Spleen (tissue), 11 donors: ENCODE data around the gene TSPAN10. TPM values are rescaled to one million over a fixed set of nuclear protein-coding genes. Genes with fewer than 3 reads are reported as not detected.
"Not testable (repeated sequence)": the region's sequence is repeated elsewhere in the genome, so short reads cannot be mapped to it uniquely, and the experiment has no call there.

Source experiments
- DNase-seq: peaks from one replicate; pipeline ENCODE4 v3.0.0-alpha.2; 2020
- H3K27ac ChIP-seq, 8 donors: fragments of 200-600 bp; sonication (generic) in 7 of 8; 1 replicate in 4 of 8; 2 replicates in 4 of 8; pipeline versions ENCODE4 v1.5.0 to v1.8.0; 2016 to 2021; ENCODE audit warnings: inconsistent platforms in 4 of 8, mild to moderate bottlenecking in 4 of 8, moderate library complexity in 1 of 8
- H3K27me3 ChIP-seq, 7 donors: fragments of 200-600 bp; sonication (generic) in 6 of 7; replicated peaks in 1 of 7; 1 replicate in 4 of 7; 2 replicates in 3 of 7; pipeline versions ENCODE4 v1.5.0 to v1.8.0; 2016 to 2021; ENCODE audit warnings: inconsistent platforms in 3 of 7, mild to moderate bottlenecking in 1 of 7
- H3K36me3 ChIP-seq, 6 donors: fragments of 200-600 bp; sonication (generic) in 5 of 6; 1 replicate in 4 of 6; 2 replicates in 2 of 6; pipeline versions ENCODE4 v1.5.0 to v1.8.0; 2016 to 2021; ENCODE audit warnings: inconsistent platforms in 2 of 6
- H3K4me1 ChIP-seq, 6 donors: fragments of 200-600 bp; sonication (generic) in 5 of 6; 1 replicate in 3 of 6; 2 replicates in 3 of 6; pipeline versions ENCODE4 v1.5.0 to v1.8.0; 2016 to 2021; ENCODE audit warnings: inconsistent platforms in 3 of 6
- H3K4me3 ChIP-seq, 8 donors: fragments of 200-600 bp; sonication (generic) in 7 of 8; 1 replicate in 4 of 8; 2 replicates in 4 of 8; pipeline versions ENCODE4 v1.5.0 to v1.8.0; 2016 to 2021; ENCODE audit warnings: inconsistent platforms in 4 of 8, mild to moderate bottlenecking in 4 of 8, moderate library complexity in 2 of 8
- H3K9me3 ChIP-seq, 8 donors: fragments of 200-600 bp; sonication (generic) in 7 of 8; 1 replicate in 4 of 8; 2 replicates in 4 of 8; pipeline versions ENCODE4 v1.5.0 to v1.8.0; 2016 to 2021; ENCODE audit warnings: inconsistent platforms in 4 of 8
- CTCF ChIP-seq, 11 experiments: fragments of 200-600 bp in 7 of 11; fragments of 450-650 bp in 4 of 11; sonication (generic) in 4 of 11; IDR thresholded peaks in 8 of 11; conservative IDR thresholded peaks in 3 of 11; 1 replicate in 7 of 11; 2 replicates in 4 of 11; pipeline versions ENCODE4 v1.4.0 to v1.8.0; 2016 to 2021; ENCODE audit warnings: antibody characterized with exemption in 11 of 11, inconsistent platforms in 4 of 11, mild to moderate bottlenecking in 1 of 11
- POLR2A ChIP-seq, 3 donors: fragments of 450-650 bp; IDR thresholded peaks; one replicate each; pipeline ENCODE4 v1.5.1; 2017; ENCODE audit warnings: antibody characterized with exemption in 3 of 3, mild to moderate bottlenecking in 1 of 3
- POLR2AphosphoS5 ChIP-seq, 3 donors: sonication (generic); formaldehyde crosslinking; IDR thresholded peaks; one replicate each; pipeline ENCODE4 v1.5.1; 2017; ENCODE audit warnings: antibody characterized with exemption in 3 of 3
- WGBS, 5 donors: extraction: QIAGEN DNeasy Blood & Tissue Kit in 3 of 5; methylation state at CpG; one replicate each; pipeline versions ENCODE4 v1.1.5 to v1.1.7; 2013 to 2018; 5-methylcytosine and 5-hydroxymethylcytosine counted together
- intact Hi-C: fragments of 100-400 bp; cut with DNase I; formaldehyde crosslinking; loops from one replicate; pipeline ENCODE4 v1.15.0; 2023; ENCODE audit warnings: low total_unique reads
- polyA plus RNA-seq, 3 donors: library from polyadenylated mRNA; stranded (reverse); fragments of 200-250 nt; gene quantifications; one replicate each; pipeline ENCODE4 v1.2.1, GENCODE V29; 2013
- total RNA-seq, 7 donors: library from RNA; depleted of rRNA in 3 of 7; stranded (reverse); fragments of >200 nt in 3 of 7; fragmentation: NEBNext Ultra II Directional in 4 of 7; extraction: Animal tissue kit (Norgen Biotek cat#: 25700) in 4 of 7; gene quantifications; one replicate each; pipeline versions ENCODE4 v1.1.0 to v1.2.1, GENCODE V29; 2016 to 2021
- donor health status: healthy with polysubstance abuse.
- donor health status: DM: no; HTN: no; CAD: no; lungs with moderate emphysema.
- donor health status: DM: no; HTN: no; CAD: no.
- donor health status: Bipolar disorder and iron deficiency.
- donor health status: healthy.
- donor health status: DM: no; HTN: no; CAD: no.
- donor health status: DM: yes; HTN: yes; CAD: no.

TSPAN10 gene
- total and polyA plus RNA-seq, 10 donors = 0.37 to 3.0 (median 1.1) TPM; not detected in 2

GRCh38 chr17:81673561-81674258 lies 36.7 kb downstream of the TSPAN10 start:
- 85 to 93% (median 89%) methylated on average over 17 to 18 of the region's 18 CpGs for WGBS, 5 donors

GRCh38 chr17:81675515-81676221 lies 38.7 kb downstream of the TSPAN10 start:
- DNase-seq, H3K27me3 ChIP-seq, intact Hi-C loops, H3K9me3 ChIP-seq, H3K4me3 ChIP-seq, H3K27ac ChIP-seq: not testable (repeated sequence)
- Histone ChIP-seq H3K4me1 (peaks cover 0 to 18% (median 5%) of the 10 kb centered on the region in 6 donors), H3K36me3 (peaks cover 0 to 67% (median 44%) of the 10 kb centered on the region in 6 donors)
- WGBS, 5 donors = 38 to 49% (median 45%) methylated on average over 18 of the region's 18 CpGs
- TF ChIP-seq CTCF (IDR thresholded peaks at IDR 0.05 in 8 of 11, conservative IDR thresholded peaks at IDR 0.05 in 3 of 11) (peak; percentile 44 to 79 (median 67)), POLR2AphosphoS5 (IDR thresholded peaks at IDR 0.05) (peak; percentile 11 to 35 (median 34))

More at GRCh38 chr17:81673561-81674258, 36.7 kb downstream of the TSPAN10 start:
- H3K27me3 ChIP-seq = no peaks in the 10 kb centered on the region
- DNase-seq = no peak
- intact Hi-C loops = no loop called here
- H3K4me3 ChIP-seq = no peak overlapping the region
- H3K27ac ChIP-seq = no peak overlapping the region
- H3K4me1 ChIP-seq = peaks cover 0 to 35% (median 9%) of the 10 kb centered on the region in 6 donors
- peaks cover 0 to 69% (median 55%) of the 10 kb centered on the region in 6 donors for H3K36me3 ChIP-seq
- no peak for TF ChIP-seq POLR2A (IDR thresholded peaks at IDR 0.05)
- TF ChIP-seq POLR2AphosphoS5 (IDR thresholded peaks at IDR 0.05) = peak in 1 of 3 donors; percentile 41
- H3K9me3 ChIP-seq = no peaks in the 10 kb centered on the region

- intact Hi-C loops = no loop called here
- WGBS, 5 donors = 88 to 97% (median 93%) methylated on average over 12 to 17 of the region's 17 CpGs
- H3K9me3 ChIP-seq = no peaks in the 10 kb centered on the region
- DNase-seq = no peak
- H3K27ac ChIP-seq = no peak overlapping the region
- no peak for TF ChIP-seq CTCF (IDR thresholded peaks at IDR 0.05 in 8 of 11, conservative IDR thresholded peaks at IDR 0.05 in 3 of 11)
- TF ChIP-seq POLR2A (IDR thresholded peaks at IDR 0.05) = no peak
- peak in 1 of 3 donors; percentile 52 for TF ChIP-seq POLR2AphosphoS5 (IDR thresholded peaks at IDR 0.05)
- H3K27me3 ChIP-seq = no peaks in the 10 kb centered on the region
- peaks cover 0 to 67% (median 41%) of the 10 kb centered on the region in 6 donors for H3K36me3 ChIP-seq
- no peak overlapping the region for H3K4me3 ChIP-seq
- peaks cover 0 to 25% (median 8%) of the 10 kb centered on the region in 6 donors for H3K4me1 ChIP-seq
Observed at GRCh38 chr17:81676906-81677305, 39.9 kb downstream of the TSPAN10 start.

GRCh38 chr17:81680150-81680549 lies 43.2 kb downstream of the TSPAN10 start:
- Histone ChIP-seq H3K4me1 (peaks cover 14 to 50% (median 29%) of the 10 kb centered on the region in 6 donors), H3K4me3 (no peak overlapping the region), H3K9me3 (no peaks in the 10 kb centered on the region), H3K36me3 (peaks cover 0 to 39% (median 13%) of the 10 kb centered on the region in 6 donors), H3K27ac (no peak overlapping the region), H3K27me3 (no peaks in the 10 kb centered on the region)
- intact Hi-C loops = no loop called here
- 87 to 96% (median 91%) methylated on average over 11 of the region's 11 CpGs for WGBS, 5 donors
- no peak for DNase-seq
- TF ChIP-seq POLR2AphosphoS5 (IDR thresholded peaks at IDR 0.05) = no peak

- H3K4me1 ChIP-seq = peaks cover 19 to 50% (median 36%) of the 10 kb centered on the region in 6 donors
- no peak overlapping the region for H3K4me3 ChIP-seq
- DNase-seq = no peak
- TF ChIP-seq POLR2A (IDR thresholded peaks at IDR 0.05) (no peak), POLR2AphosphoS5 (IDR thresholded peaks at IDR 0.05) (no peak), CTCF (IDR thresholded peaks at IDR 0.05 in 8 of 11, conservative IDR thresholded peaks at IDR 0.05 in 3 of 11) (no peak)
- intact Hi-C loops = no loop called here
- no peaks in the 10 kb centered on the region for H3K9me3 ChIP-seq
- WGBS, 5 donors = 84 to 91% (median 89%) methylated on average over 16 to 17 of the region's 17 CpGs
- no peak overlapping the region for H3K27ac ChIP-seq
- H3K36me3 ChIP-seq = peaks cover 0 to 50% (median 22%) of the 10 kb centered on the region in 6 donors
- H3K27me3 ChIP-seq = no peaks in the 10 kb centered on the region
Observed at GRCh38 chr17:81681672-81682071, 44.7 kb downstream of the TSPAN10 start.
